ENCODE results near the gene RSRP1. TPM values are rescaled to one million over a fixed set of nuclear protein-coding genes. Genes with fewer than 3 reads are reported as not detected.
"Not testable (repeated sequence)": the region's sequence is repeated elsewhere in the genome, so short reads cannot be mapped to it uniquely, and the experiment has no call there.

Gene RSRP1
- total RNA-seq, 1 donor from 2014 or later: 35.5 TPM

- intact Hi-C loops (cut with DNase I): not testable (repeated sequence)
- ATAC-seq (ENCODE audit: poor library complexity) (peak; percentile 82), DNase-seq (peak; percentile 44)
Observed at GRCh38 chr1:25266554-25267287, 19.5 kb upstream of the RSRP1 start.

GRCh38 chr1:25260336-25260735 is 13.1 kb upstream of the RSRP1 start:
- intact Hi-C loops (cut with DNase I); ATAC-seq (ENCODE audit: poor library complexity); DNase-seq: not testable (repeated sequence)

DNA sequence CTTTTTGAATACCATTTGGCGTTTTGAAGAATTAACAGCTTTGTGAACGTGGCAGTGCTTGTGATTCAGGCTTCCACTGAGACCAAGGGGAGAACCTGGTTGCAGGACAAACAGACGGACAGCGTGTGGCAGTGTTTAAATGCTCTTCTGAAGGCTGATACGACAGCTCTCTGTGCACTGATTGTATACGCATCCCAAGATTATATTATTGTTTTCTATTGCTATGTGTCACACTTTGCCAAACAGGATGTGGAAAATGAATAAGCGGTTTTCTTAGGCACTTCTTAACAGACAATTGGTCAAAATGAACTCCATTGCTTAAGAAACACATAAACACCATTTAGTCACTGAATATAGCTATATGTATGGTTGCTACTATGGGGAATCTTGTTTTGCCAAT is 12.6 kb upstream of the RSRP1 start:
- DNase-seq; ATAC-seq (ENCODE audit: poor library complexity); intact Hi-C loops (cut with DNase I): not testable (repeated sequence)

DNA sequence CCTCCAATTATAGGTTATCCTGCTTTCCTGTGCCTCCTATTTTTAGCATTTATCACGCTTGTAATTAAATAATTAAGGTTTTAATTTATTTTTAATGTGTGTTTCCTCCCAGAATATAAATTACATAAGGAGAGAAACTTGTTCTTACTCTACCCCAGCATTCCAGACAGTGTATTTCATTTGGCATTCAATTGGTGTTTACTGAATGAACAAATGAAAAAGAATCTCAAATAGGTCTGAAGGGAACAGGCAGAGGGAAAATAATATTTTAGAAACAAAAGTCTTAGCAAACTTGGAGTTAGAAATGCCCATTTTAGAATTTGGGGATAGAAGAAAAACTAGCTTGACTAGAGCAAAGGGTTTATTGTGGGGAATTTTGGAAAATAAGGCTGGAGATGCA is 9.9 kb upstream of the RSRP1 start:
- ATAC-seq (ENCODE audit: poor library complexity): no peak
- no peak for DNase-seq
- intact Hi-C loops (cut with DNase I): no loop called here

DNA sequence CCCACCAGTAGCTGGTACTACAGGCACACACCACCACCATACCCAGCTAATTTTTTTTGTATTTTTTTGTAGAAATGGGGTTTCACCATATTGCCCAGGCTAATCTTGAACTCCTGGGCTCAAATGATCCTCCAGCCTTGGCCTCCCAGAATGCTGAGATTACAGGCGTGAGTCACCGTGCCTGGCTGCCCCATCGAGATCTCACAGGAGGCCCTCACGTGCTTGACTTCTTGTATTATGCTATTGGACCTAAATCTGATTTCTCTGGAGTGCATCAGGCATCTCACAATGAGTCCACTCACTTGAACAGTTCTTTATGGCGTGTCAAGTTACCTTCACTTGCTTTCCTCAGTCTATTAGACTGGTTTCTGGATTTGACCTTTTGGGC is 9.3 kb upstream of the RSRP1 start:
- DNase-seq (no peak), ATAC-seq (ENCODE audit: poor library complexity) (no peak)
- intact Hi-C loops (cut with DNase I): no loop called here

- DNase-seq (no peak), ATAC-seq (ENCODE audit: poor library complexity) (no peak)
- intact Hi-C loops (cut with DNase I): no loop called here
Observed at GRCh38 chr1:25255706-25256577, 8.7 kb upstream of the RSRP1 start.

GRCh38 chr1:25253911-25254310 is 6.7 kb upstream of the RSRP1 start:
- no peak for ATAC-seq (ENCODE audit: poor library complexity)
- DNase-seq: no peak
- intact Hi-C loops (cut with DNase I): no loop called here

- DNase-seq: no peak
- no peak for ATAC-seq (ENCODE audit: poor library complexity)
- intact Hi-C loops (cut with DNase I): loop anchor here (10.0 kb wide), 1 partner anchor 567 kb away; the partner anchor contains the start of gene MTFR1L
Observed at GRCh38 chr1:25247829-25248754, 838 bp upstream of the RSRP1 start.

GRCh38 chr1:25246600-25247023 is 642 bp downstream of the RSRP1 start:
- intact Hi-C loops (cut with DNase I): loop anchor here (10.0 kb wide), 1 partner anchor 568 kb away; the partner anchor contains the start of gene MTFR1L
- ATAC-seq (ENCODE audit: poor library complexity) (no peak), DNase-seq (no peak)

GRCh38 chr1:25245809-25246599 is 1.2 kb downstream of the RSRP1 start:
- intact Hi-C loops (cut with DNase I): loop anchor here (10.0 kb wide), 1 partner anchor 569 kb away; the partner anchor contains the start of gene MTFR1L
- ATAC-seq (ENCODE audit: poor library complexity) (peak; percentile 0), DNase-seq (peak; percentile 58)

- intact Hi-C loops (cut with DNase I): loop anchor here (10.0 kb wide), 1 partner anchor 569 kb away; the partner anchor contains the start of gene MTFR1L
- no peak for DNase-seq
- no peak for ATAC-seq (ENCODE audit: poor library complexity)
Observed at GRCh38 chr1:25245393-25245792, 1.9 kb downstream of the RSRP1 start.

GRCh38 chr1:25243907-25244306 is 3.3 kb downstream of the RSRP1 start:
- DNase-seq (no peak), ATAC-seq (ENCODE audit: poor library complexity) (no peak)
- intact Hi-C loops (cut with DNase I): loop anchor here (10.0 kb wide), 1 partner anchor 571 kb away; the partner anchor contains the start of gene MTFR1L

GRCh38 chr1:25239681-25240541 is 7.3 kb downstream of the RSRP1 start:
- ATAC-seq (ENCODE audit: poor library complexity): peak; percentile 92
- intact Hi-C loops (cut with DNase I): loop anchor here (10.0 kb wide), 1 partner anchor 575 kb away; the partner anchor contains the start of gene MTFR1L
- DNase-seq: peak; percentile 95

- ATAC-seq (ENCODE audit: poor library complexity): no peak
- intact Hi-C loops (cut with DNase I): no loop called here
Observed at GRCh38 chr1:25238046-25238445, 9.2 kb downstream of the RSRP1 start.

GRCh38 chr1:25236261-25236660 is 11.0 kb downstream of the RSRP1 start:
- ATAC-seq (ENCODE audit: poor library complexity); DNase-seq; intact Hi-C loops (cut with DNase I): not testable (repeated sequence)

More at GRCh38 chr1:25238046-25238445, 9.2 kb downstream of the RSRP1 start:
- no peak for DNase-seq

- DNase-seq: not testable (repeated sequence)
Observed at GRCh38 chr1:25235411-25235810, 11.8 kb downstream of the RSRP1 start.

More at GRCh38 chr1:25235411-25235810, 11.8 kb downstream of the RSRP1 start:
- ATAC-seq (ENCODE audit: poor library complexity); intact Hi-C loops (cut with DNase I): not testable (repeated sequence)

Data from Right ventricle myocardium superior (tissue), 1 donor.